WTC11 (cell line): Measurements from ENCODE around the gene FABP7. TPM values are rescaled to one million over a fixed set of nuclear protein-coding genes. Genes with fewer than 3 reads are reported as not detected.
"Not testable (repeated sequence)": the region's sequence is repeated elsewhere in the genome, so short reads cannot be mapped to it uniquely, and the experiment has no call there.

ENCODE experiments used
- ATAC-seq: fragments of 200-7000 bp; cut with Tn5 transposase; 2 replicates; pipeline ENCODE4 v1.10.0; 2021; ENCODE audit warnings: mild to moderate bottlenecking, moderate library complexity
- CTCF ChIA-PET: fragments of 300-600 bp; sonication (Branson Sonifier 250); formaldehyde crosslinking; loops from one replicate; lab custom pipeline; 2021; ENCODE audit warnings: antibody characterized with exemption; lab: Charles Lee
- POLR2A ChIA-PET: fragments of 350-600 bp; sonication (Branson Sonifier 250); formaldehyde crosslinking; loops from one replicate; lab custom pipeline; 2021; ENCODE audit warnings: antibody characterized with exemption; lab: Charles Lee
- DNase-seq: peaks from one replicate; pipeline ENCODE4 v3.0.0; 2021; ENCODE audit warnings: low spot score
- H3K27ac Mint-ChIP-seq: 2 replicates; pipeline ENCODE4 v1.8.0; 2021; ENCODE audit warnings: mixed read lengths
- H3K27me3 Mint-ChIP-seq: 2 replicates; pipeline ENCODE4 v1.8.0; 2021; ENCODE audit warnings: low read depth, mild to moderate bottlenecking, moderate library complexity, mixed read lengths
- H3K36me3 Mint-ChIP-seq: 2 replicates; pipeline ENCODE4 v1.8.0; 2021; ENCODE audit warnings: mixed read lengths
- H3K4me1 Mint-ChIP-seq: 2 replicates; pipeline ENCODE4 v1.8.0; 2022; ENCODE audit warnings: mixed read lengths
- H3K4me3 Mint-ChIP-seq: 2 replicates; pipeline ENCODE4 v1.8.0; 2021; ENCODE audit warnings: mild to moderate bottlenecking, moderate library complexity, mixed read lengths
- H3K9me3 Mint-ChIP-seq: 2 replicates; pipeline ENCODE4 v1.8.0; 2021; ENCODE audit warnings: mixed read lengths
- ATF1 ChIP-seq: sonication (generic); formaldehyde crosslinking; IDR thresholded peaks from 2 replicates; pipeline ENCODE4 v1.8.1; 2023; ENCODE audit warnings: mild to moderate bottlenecking, moderate library complexity, missing genetic modification reagents
- ATF3 ChIP-seq: sonication (generic); formaldehyde crosslinking; conservative IDR thresholded peaks from 2 replicates; pipeline ENCODE4 v1.8.1; 2022; ENCODE audit warnings: mild to moderate bottlenecking, missing genetic modification reagents
- CBFB ChIP-seq: sonication (generic); formaldehyde crosslinking; IDR thresholded peaks from 2 replicates; pipeline ENCODE4 v1.8.1; 2022; ENCODE audit warnings: mild to moderate bottlenecking, low read depth, missing genetic modification reagents
- E2F4 ChIP-seq: sonication (generic); formaldehyde crosslinking; IDR thresholded peaks from 2 replicates; pipeline ENCODE4 v1.8.1; 2022; ENCODE audit warnings: low read depth, mild to moderate bottlenecking, moderate library complexity, missing genetic modification reagents, borderline replicate concordance
- E2F5 ChIP-seq: sonication (generic); formaldehyde crosslinking; IDR thresholded peaks from 2 replicates; pipeline ENCODE4 v1.8.1; 2022; ENCODE audit warnings: mild to moderate bottlenecking, moderate library complexity, missing genetic modification reagents
- EMX1 ChIP-seq: fragments of 250-450 bp; sonication (Bioruptor Pico); IDR thresholded peaks from 2 replicates; pipeline ENCODE4 v1.8.0; 2021; ENCODE audit warnings: mild to moderate bottlenecking
- FOXP1 ChIP-seq: sonication (generic); formaldehyde crosslinking; IDR thresholded peaks from 2 replicates; pipeline ENCODE4 v1.8.0; 2022; ENCODE audit warnings: missing genetic modification reagents, mild to moderate bottlenecking, moderate library complexity, borderline replicate concordance
- GTF2I ChIP-seq: fragments of 250-450 bp; sonication (Bioruptor Pico); conservative IDR thresholded peaks from 2 replicates; pipeline ENCODE4 v1.4.0; 2021; ENCODE audit warnings: mild to moderate bottlenecking
- IRF2 ChIP-seq: sonication (generic); formaldehyde crosslinking; IDR thresholded peaks from 2 replicates; pipeline ENCODE4 v1.8.0; 2022; ENCODE audit warnings: low read depth, missing genetic modification reagents, borderline replicate concordance
- JUN ChIP-seq: sonication (generic); formaldehyde crosslinking; IDR thresholded peaks from 2 replicates; pipeline ENCODE4 v1.8.0; 2023; ENCODE audit warnings: mild to moderate bottlenecking, missing genetic modification reagents
- KAT7 ChIP-seq: sonication (generic); formaldehyde crosslinking; IDR thresholded peaks from 2 replicates; pipeline ENCODE4 v1.8.1; 2023; ENCODE audit warnings: missing genetic modification reagents, mild to moderate bottlenecking, borderline replicate concordance
- MXD4 ChIP-seq: fragments of 250-450 bp; sonication (Bioruptor Pico); IDR thresholded peaks from 2 replicates; pipeline ENCODE4 v1.8.0; 2021; ENCODE audit warnings: mild to moderate bottlenecking, moderate library complexity, borderline replicate concordance
- NFATC4 ChIP-seq: fragments of 250-450 bp; sonication (Bioruptor Pico); IDR thresholded peaks from 2 replicates; pipeline ENCODE4 v1.9.0; 2021; ENCODE audit warnings: mild to moderate bottlenecking
- SMAD4 ChIP-seq: sonication (generic); formaldehyde crosslinking; IDR thresholded peaks from 2 replicates; pipeline ENCODE4 v1.8.0; 2022; ENCODE audit warnings: mild to moderate bottlenecking, missing genetic modification reagents
- SOX15 ChIP-seq: fragments of 250-450 bp; sonication (Bioruptor Pico); IDR thresholded peaks from 2 replicates; pipeline ENCODE4 v1.9.0; 2021; ENCODE audit warnings: mild to moderate bottlenecking
- USF1 ChIP-seq: sonication (generic); formaldehyde crosslinking; IDR thresholded peaks from 2 replicates; pipeline ENCODE4 v1.8.0; 2022; ENCODE audit warnings: mild to moderate bottlenecking, missing genetic modification reagents
- ZNF416 ChIP-seq: fragments of 250-450 bp; sonication (Bioruptor Pico); IDR thresholded peaks from 2 replicates; pipeline ENCODE4 v1.9.0; 2021; ENCODE audit warnings: mild to moderate bottlenecking, inconsistent platforms
- total RNA-seq: library from RNA; stranded (reverse); gene quantifications from 3 replicates; pipeline ENCODE4 v1.2.3, GENCODE V29; 2021
- TF ChIP-seq, protein P1 (sequence below): sonication (generic); formaldehyde crosslinking; IDR thresholded peaks from 2 replicates; pipeline ENCODE4 v1.8.0; 2023; ENCODE audit warnings: missing genetic modification reagents, mild to moderate bottlenecking, borderline replicate concordance

Gene FABP7
- total RNA-seq, 1 experiment from 2014 or later = 7.2 TPM

- POLR2A ChIA-PET, H3K4me3 Mint-ChIP-seq, H3K27ac Mint-ChIP-seq, DNase-seq, ATAC-seq: not testable (repeated sequence)
- H3K9me3 Mint-ChIP-seq = peaks cover 24% of the 10 kb centered on the region
- peaks cover 23% of the 10 kb centered on the region for H3K4me1 Mint-ChIP-seq
- peaks cover 16% of the 10 kb centered on the region for H3K36me3 Mint-ChIP-seq
- CTCF ChIA-PET = interaction anchor here (1.1 kb wide), 1 partner anchor 91 kb away, joined by 4 read pairs; no protein-coding TSS in a partner anchor
- peaks cover 79% of the 10 kb centered on the region for H3K27me3 Mint-ChIP-seq
Observed at GRCh38 chr6:122748945-122749344, 30.6 kb upstream of the FABP7 start.

DNA sequence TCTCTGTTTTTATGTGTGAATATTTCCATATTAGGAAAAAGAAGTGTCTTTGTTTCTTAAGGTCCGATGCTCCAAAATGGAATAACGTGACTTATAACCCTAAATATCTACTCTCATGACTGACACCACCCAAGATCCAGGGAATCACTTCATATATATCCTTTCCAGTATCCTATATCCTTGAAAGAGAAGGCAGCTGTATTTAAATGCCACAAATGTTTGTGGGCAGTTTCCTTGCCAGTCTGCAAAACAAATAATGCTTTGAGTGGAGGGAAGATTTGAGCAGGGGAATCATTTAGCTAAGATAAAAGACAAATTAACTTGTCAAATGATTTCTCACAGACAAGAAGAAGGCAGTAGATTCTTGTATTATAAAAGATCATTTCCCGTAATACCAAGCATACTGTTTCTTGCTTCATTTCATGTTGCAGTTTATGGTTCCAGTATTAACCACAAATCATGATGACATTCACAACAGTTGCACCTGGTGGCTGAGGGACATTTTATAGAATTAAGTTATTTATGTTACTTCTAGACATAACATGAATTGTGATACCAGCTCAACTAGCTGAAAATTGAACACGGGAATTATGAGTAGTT, 30.0 kb upstream of the FABP7 start:
- H3K4me1 Mint-ChIP-seq = peaks cover 27% of the 10 kb centered on the region
- H3K27ac Mint-ChIP-seq = no peak overlapping the region
- no peak overlapping the region for H3K4me3 Mint-ChIP-seq
- H3K27me3 Mint-ChIP-seq = peaks cover 84% of the 10 kb centered on the region
- DNase-seq (no peak), ATAC-seq (no peak)
- TF ChIP-seq SOX15 (CRISPR knock-in tag) = no peak
- TF ChIP-seq USF1 (CRISPR knock-in tag) = no peak
- no peak for TF ChIP-seq FOXP1 (CRISPR knock-in tag)
- TF ChIP-seq KAT7 (CRISPR knock-in tag) = no peak
- TF ChIP-seq IRF2 (CRISPR knock-in tag) = no peak
- no peak for TF ChIP-seq CBFB (CRISPR knock-in tag)
- no peak for TF ChIP-seq JUN (CRISPR knock-in tag)
- no peak for TF ChIP-seq E2F5 (CRISPR knock-in tag)
- TF ChIP-seq EMX1 (CRISPR knock-in tag) = no peak
- no peak for TF ChIP-seq ZNF416 (CRISPR knock-in tag)
- TF ChIP-seq NFATC4 (CRISPR knock-in tag) = no peak
- no peak for TF ChIP-seq ATF3
- TF ChIP-seq ATF1 (CRISPR knock-in tag) = no peak
- TF ChIP-seq, protein P1, sequence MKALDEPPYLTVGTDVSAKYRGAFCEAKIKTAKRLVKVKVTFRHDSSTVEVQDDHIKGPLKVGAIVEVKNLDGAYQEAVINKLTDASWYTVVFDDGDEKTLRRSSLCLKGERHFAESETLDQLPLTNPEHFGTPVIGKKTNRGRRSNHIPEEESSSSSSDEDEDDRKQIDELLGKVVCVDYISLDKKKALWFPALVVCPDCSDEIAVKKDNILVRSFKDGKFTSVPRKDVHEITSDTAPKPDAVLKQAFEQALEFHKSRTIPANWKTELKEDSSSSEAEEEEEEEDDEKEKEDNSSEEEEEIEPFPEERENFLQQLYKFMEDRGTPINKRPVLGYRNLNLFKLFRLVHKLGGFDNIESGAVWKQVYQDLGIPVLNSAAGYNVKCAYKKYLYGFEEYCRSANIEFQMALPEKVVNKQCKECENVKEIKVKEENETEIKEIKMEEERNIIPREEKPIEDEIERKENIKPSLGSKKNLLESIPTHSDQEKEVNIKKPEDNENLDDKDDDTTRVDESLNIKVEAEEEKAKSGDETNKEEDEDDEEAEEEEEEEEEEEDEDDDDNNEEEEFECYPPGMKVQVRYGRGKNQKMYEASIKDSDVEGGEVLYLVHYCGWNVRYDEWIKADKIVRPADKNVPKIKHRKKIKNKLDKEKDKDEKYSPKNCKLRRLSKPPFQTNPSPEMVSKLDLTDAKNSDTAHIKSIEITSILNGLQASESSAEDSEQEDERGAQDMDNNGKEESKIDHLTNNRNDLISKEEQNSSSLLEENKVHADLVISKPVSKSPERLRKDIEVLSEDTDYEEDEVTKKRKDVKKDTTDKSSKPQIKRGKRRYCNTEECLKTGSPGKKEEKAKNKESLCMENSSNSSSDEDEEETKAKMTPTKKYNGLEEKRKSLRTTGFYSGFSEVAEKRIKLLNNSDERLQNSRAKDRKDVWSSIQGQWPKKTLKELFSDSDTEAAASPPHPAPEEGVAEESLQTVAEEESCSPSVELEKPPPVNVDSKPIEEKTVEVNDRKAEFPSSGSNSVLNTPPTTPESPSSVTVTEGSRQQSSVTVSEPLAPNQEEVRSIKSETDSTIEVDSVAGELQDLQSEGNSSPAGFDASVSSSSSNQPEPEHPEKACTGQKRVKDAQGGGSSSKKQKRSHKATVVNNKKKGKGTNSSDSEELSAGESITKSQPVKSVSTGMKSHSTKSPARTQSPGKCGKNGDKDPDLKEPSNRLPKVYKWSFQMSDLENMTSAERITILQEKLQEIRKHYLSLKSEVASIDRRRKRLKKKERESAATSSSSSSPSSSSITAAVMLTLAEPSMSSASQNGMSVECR = no peak
- TF ChIP-seq GTF2I (CRISPR knock-in tag) = no peak
- TF ChIP-seq SMAD4 (CRISPR knock-in tag) = no peak
- no peak for TF ChIP-seq E2F4
- TF ChIP-seq MXD4 (CRISPR knock-in tag) = no peak
- ChIA-PET POLR2A (no interaction called here), CTCF (interaction anchor here (1.1 kb wide), 1 partner anchor 90 kb away, joined by 4 read pairs; no protein-coding TSS in a partner anchor)
- H3K36me3 Mint-ChIP-seq = peaks cover 16% of the 10 kb centered on the region
- peaks cover 28% of the 10 kb centered on the region for H3K9me3 Mint-ChIP-seq
